Stimulated activated CD4-positive, alpha-beta T cell treated with anti-CD3 and anti-CD28 coated beads, Interleukin-4, amount 100 ng/mL, for 1 hour (primary cell): Measurements from ENCODE around the gene CBR3.
"Not testable (repeated sequence)": the region's sequence is repeated elsewhere in the genome, so short reads cannot be mapped to it uniquely, and the experiment has no call there.

Source experiments
- DNase-seq: peaks from one replicate; pipeline ENCODE4 v3.0.0-alpha.2; 2020

Gene CBR3

DNA sequence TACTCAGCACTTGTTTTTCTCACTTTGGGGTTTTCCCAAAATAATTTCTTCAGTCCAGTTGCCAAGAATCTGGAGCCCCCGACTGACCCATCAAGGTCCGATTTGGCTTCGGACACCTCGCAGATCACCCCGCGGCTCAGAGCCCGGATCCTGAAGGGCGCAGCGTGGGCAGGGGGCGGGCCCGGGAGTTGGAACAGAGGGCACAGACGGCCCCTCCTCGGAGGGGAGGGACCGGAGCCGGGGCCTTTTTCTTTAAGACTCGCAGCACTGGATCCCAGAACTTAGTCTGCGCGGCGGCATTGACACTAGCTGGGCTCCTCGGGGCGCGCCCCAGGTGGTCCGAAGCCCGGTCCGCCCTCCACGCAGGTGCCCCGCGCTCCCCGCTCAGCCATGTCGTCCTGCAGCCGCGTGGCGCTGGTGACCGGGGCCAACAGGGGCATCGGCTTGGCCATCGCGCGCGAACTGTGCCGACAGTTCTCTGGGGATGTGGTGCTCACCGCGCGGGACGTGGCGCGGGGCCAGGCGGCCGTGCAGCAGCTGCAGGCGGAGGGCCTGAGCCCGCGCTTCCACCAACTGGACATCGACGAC is at the start of gene CBR3:
Gene CBR3 (plus strand): TSS at position 277 of the 588 bp plus-strand sequence. CDS start 114 bp downstream, at position 391.
- peak; percentile 69 for DNase-seq

DNA sequence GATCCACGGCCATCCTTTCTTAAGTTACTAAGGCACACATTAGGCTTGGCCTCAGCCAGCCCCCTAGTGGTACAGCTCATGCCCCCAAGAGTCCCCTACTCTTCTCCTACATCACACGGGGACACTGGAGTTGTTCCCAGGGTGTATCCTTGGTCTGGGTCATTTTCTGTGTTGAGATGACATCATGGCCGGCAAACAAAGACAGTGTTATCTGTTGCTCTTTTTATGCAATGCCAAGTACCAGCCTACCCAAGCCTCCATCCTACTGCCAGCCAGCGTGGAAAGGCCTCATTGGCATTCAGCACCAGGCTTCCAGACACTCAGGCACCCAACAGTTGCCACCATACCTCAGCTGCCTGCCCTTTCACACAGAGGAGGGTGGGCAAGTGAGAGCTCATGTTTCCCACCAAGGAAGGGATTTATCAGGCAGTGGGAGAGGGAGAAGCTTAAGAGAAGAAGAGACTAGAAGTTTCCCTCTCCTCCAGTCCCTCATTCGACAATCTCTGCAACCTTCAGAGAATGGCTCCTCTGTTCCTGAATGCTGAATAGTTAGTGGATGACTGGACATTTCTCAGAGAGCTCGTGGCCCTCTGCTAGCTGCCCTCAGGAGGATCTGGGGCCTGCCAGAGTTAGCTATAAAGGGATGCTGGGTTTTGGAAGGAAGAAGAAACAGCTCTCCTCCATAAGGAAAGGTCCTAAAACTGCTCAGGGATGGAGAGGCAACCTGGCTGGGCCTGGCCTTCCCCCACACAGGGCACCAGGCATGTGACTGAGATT is 47.3 kb upstream of the CBR3 start:
- no peak for DNase-seq

GRCh38 chr21:36089946-36090345 is 44.9 kb upstream of the CBR3 start:
- DNase-seq = no peak

GRCh38 chr21:36092681-36093080 is 42.2 kb upstream of the CBR3 start:
- no peak for DNase-seq

DNA sequence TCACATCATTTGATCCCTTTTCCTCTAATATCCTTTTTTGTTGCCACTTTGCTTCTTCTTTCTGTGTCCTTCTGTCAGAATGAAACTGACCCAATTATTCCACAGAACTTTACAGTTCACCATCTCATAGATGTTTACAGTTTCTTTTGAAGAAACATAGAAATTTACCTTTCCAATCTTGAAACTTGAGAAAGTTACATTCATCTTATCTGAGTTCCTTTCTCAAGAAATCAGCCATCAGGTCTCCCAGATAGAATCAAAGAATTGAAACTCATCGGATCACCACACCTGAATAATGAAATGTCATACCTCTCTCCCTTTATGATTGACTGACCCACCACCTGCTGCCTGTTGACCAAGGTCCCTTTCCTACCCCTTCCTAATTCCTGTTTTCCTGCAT is 41.4 kb upstream of the CBR3 start:
- no peak for DNase-seq

- no peak for DNase-seq
Measured at GRCh38 chr21:36096398-36097290, 38.2 kb upstream of the CBR3 start.

GRCh38 chr21:36097427-36098181 is 37.3 kb upstream of the CBR3 start:
- DNase-seq = no peak

DNA sequence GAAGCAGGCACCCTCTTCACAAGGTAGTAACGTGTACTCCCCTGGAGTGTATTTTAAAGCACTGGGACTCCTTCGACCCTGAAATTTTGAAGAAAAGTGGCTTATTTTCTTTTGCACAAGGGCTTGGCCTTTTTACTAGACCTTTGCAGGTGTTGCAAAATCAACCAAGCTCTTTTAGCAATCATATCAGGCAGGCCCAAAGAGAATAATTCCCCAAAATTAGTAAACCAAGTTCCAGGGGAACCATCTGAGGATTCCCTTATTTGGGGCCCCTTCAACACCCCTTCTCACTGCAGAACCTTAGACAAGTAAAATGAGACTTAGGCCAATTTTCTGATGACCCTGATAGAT is 36.7 kb upstream of the CBR3 start:
- DNase-seq = no peak

DNA sequence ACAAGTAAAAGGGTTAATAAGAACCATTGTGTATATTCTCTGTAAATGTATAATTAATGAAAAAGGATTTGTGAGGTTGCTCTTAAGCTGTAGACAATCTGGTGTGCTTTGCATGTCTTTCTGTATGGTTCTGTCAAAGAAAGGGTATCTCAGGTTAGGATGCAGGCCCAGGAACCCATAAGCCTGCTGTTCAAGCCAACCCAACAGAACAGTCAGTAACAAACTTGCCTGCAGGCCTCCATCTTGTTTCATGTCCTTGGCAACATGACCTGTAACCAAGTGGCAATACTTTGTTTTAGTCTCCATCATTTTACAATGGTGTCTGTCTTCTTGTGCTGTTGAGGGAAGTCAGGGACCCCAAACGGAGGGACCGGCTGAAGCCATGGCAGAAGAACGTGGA is 35.9 kb upstream of the CBR3 start:
- DNase-seq = no peak

DNA sequence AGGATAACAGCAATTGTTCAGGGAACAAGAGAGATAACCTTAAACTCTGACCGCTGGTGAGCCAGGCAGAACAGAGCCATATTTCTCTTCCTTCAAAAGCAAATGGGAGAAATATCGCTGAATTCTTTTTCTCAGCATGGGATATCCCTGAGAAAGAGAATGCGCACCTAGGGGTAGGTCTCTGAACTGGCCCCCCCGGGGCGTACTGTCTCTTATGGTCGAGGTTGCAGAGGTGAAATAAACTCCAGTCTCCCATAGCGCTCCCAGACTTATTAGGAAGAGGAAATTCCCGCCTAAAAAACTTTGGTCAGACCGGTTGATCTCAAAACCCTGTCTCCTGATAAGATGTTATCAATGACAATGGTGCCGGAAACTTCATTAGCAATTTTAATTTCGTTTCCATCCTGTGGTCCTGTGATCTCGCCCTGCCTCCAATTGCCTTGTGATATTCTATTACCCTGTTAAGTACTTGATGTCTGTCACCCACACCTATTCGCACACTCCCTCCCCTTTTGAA is 35.1 kb upstream of the CBR3 start:
- not testable (repeated sequence) for DNase-seq

DNA sequence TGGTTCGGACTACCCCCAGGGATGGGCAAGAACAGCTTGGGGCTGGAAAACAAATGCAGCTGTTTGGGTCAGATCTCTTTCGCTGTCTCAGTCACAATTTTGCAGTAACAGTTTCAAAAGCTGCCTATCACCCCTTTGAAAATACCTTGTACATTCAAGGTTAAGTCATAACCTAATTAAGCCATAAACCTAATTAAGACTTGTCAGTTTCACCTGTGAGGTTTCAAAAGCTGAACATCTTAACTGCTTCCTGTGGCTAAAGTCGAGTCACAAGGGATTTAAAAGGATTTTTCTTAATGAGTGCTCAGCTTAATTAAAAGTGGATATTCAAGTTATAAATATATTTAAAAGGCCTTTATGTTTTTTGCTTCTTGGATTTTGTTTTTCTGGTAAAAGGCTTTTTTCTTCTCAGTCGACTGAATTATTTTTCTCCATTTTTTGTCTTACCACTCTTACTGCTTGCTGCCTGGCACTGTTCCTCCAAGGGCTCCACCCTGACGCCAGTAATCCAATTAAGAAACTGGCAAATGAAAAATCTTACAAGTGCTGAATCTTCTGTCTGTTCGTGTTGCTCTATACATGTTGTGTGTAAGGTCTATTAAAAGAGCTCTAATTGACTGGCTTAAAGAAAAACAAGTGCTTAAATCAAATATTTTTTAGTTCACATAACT is 33.8 kb upstream of the CBR3 start:
- DNase-seq = no peak

- no peak for DNase-seq
Measured at GRCh38 chr21:36103434-36103833, 31.4 kb upstream of the CBR3 start.

DNA sequence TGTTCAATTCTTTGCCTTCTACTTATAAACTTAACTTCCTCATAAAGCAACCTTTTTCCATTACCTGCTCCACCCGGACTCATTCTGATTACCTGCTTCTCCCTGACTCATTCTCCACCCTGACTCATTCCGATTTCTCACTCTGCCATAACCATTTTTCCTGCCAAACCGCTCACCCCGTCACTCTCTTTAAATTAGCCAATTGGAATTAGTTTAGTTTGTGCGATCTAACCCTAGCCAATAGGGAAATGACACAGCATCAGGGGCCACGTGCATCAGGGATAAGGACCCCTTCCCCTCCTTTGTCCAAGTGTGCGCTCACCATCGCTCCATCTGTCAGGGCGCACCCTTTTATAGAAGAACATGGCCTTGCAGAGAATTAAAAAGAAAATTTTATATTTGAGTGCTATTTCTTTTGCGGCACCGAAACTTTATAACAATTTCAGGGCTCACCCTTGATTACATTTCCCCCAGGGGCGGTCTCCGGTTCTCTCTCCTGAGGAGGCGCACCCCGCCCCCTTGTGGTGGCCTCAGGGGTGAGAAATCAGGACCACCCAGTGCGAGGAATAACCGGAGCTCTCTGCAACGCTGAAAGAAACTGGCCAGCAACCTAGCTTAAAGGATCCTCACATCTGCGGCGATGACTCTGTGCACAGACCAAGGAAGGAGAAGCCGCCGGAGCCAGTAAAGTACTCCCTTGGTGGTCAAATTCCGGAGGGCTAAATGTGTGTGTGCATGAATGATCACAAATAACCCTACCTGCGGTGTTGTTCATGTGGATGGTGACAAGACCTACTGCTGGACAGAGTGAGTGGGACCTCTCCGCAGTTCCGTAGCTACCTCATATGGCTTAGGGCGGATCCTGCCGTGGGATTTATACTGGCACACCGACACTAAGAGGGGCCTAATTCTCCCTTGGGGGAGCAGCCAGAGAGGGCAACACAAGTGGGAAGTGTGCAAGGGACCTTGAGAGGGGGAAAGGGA is 30.3 kb upstream of the CBR3 start:
- peak; percentile 62 for DNase-seq

DNA sequence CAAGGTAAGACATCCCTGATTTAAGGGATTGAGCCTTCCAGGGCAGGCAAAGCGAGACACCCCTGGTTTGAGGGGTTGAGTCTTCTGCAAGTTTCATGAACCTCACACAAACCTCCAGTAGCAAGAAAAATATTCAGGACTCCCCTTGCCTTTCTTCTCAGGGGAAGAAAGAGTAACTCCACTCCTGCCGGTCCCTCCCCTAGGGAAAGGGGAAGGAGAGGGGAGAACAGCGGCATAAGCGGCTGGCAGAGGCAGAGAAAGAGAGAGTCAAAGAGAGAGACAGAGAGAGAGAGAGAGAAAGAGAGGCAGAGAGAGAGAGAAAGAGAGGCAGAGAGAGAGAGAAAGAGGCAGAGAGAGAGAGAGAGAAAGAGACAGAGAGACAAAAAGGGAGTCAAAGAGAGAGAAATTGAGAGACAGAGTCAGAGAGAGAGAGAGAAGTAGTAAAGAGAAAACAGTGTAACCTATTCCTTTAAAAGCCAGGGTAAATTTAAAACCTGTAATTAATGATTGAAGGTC is 29.5 kb upstream of the CBR3 start:
- no peak for DNase-seq

GRCh38 chr21:36109868-36110267 is 25.0 kb upstream of the CBR3 start:
- no peak for DNase-seq

- no peak for DNase-seq
Measured at GRCh38 chr21:36111238-36111637, 23.6 kb upstream of the CBR3 start.

DNA sequence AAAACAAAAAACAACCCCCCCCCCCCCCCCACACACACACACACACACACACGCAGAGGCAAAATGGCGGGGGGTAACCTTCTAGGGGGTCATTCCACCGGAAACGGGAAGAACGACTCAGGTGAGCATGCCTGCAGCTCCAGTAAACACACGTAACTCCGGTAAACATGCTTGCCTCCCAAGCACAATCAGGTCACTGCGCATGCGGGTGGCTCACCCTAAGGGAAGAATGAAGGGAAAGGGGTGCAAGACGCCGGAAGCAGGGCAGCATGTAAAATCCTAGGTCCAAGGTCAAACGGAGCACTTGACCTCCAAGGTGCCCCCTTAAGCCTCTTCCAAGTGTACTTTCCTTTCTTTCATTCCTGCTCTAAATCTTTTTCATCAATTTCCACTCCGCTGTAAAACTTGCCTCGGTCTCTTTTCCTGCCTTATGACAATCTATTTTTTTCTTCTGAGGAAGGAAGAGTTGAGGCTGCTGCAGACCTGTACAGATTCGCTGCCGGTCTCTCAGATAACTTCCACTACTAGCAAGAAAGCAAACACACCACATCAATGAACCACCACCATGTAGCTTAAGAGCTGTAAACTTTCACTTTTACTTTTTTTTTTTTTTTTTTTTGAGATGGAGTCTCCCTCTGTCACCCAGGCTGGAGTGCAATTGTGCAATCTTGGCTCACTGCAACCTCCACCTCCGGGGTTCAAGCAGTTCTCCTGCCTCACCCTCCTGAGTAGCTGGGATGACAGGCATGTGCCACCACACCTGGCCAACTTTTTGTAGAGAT is 21.0 kb upstream of the CBR3 start:
- peak; percentile 48 for DNase-seq

DNA sequence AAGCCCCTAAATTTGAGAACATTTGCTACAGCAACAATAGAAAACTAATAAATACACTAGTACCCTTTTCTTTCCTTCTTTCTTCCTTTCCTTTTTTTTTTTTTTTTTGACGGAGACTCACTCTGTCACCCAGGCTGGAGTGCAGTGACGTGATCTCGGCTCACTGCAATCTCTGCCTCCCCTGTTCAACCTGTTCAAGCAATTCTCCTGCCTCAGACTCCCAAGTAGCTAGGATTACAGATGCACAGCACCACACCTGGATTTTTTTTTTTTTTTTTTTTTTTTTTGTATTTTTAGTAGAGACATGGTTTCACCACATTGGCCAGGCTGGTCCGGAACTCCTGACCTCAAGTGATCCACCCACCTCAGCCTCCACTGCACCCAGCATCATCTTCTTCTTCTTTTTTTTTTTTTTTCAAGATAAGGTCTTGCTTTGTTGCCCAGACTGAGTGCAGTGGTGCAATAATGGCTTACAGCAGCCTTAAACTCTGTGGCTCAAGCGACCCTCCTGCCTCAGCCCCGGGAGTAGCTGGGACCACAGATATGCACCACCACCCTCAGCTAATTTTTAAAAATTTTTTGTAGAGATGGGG is 19.6 kb upstream of the CBR3 start:
- DNase-seq = no peak

- no peak for DNase-seq
Measured at GRCh38 chr21:36117286-36117741, 17.6 kb upstream of the CBR3 start.
